Measurements from ENCODE around the gene C2orf49.

- TF ChIP-seq PATZ1 (CRISPR knock-in tag; IDR thresholded peaks at IDR 0.05; ENCODE audit: borderline replicate concordance) (no peak), ZNF565 (CRISPR knock-in tag; conservative IDR thresholded peaks at IDR 0.05; ENCODE audit: low read depth) (no peak), SNAI2 (CRISPR knock-in tag; IDR thresholded peaks at IDR 0.05) (no peak), OSR1 (CRISPR knock-in tag; IDR thresholded peaks at IDR 0.05) (no peak), PPARA (CRISPR knock-in tag; IDR thresholded peaks at IDR 0.05; ENCODE audit: borderline replicate concordance) (no peak), ZFP3 (CRISPR knock-in tag; IDR thresholded peaks at IDR 0.05) (no peak), TSHZ2 (CRISPR knock-in tag; IDR thresholded peaks at IDR 0.05) (no peak), ISL1 (CRISPR knock-in tag; IDR thresholded peaks at IDR 0.05) (no peak), ARNTL (CRISPR knock-in tag; IDR thresholded peaks at IDR 0.05; ENCODE audit: borderline replicate concordance, low read depth) (no peak), RARB (CRISPR knock-in tag; IDR thresholded peaks at IDR 0.05) (no peak), POU6F1 (CRISPR knock-in tag; IDR thresholded peaks at IDR 0.05; ENCODE audit: borderline replicate concordance, low read depth) (no peak), CSDC2 (CRISPR knock-in tag; IDR thresholded peaks at IDR 0.05) (no peak)
Measured at GRCh38 chr2:105397953-105398335, 60.6 kb downstream of the C2orf49 start.

Measured in SK-N-SH treated with all-trans-retinoic acid at 6 μM for 48 hours (cell line).